ENCODE measurements around the gene SORCS3.

Gene SORCS3

GRCh38 chr10:105192146-105192545 is 551.1 kb downstream of the SORCS3 start:
- no peaks in the 10 kb centered on the region for H3K9me3 ChIP-seq (ENCODE audit: insufficient read depth, low read depth, low read length)
- H3K4me2 ChIP-seq (ENCODE audit: low read depth, low read length, poor library complexity, severe bottlenecking): no peak overlapping the region
- no peaks in the 10 kb centered on the region for H3K79me2 ChIP-seq (ENCODE audit: insufficient read depth, low read length)
- no peaks in the 10 kb centered on the region for H3K4me1 ChIP-seq (ENCODE audit: insufficient read depth, low read length, poor library complexity, severe bottlenecking)
- no peak overlapping the region for H2AFZ ChIP-seq (ENCODE audit: low read length)
- H3K9ac ChIP-seq (ENCODE audit: low read depth, low read length, poor library complexity, severe bottlenecking): no peak overlapping the region
- no peaks in the 10 kb centered on the region for H3K27me3 ChIP-seq (ENCODE audit: insufficient read depth, low read length, poor library complexity, severe bottlenecking)
- no peaks in the 10 kb centered on the region for H3K36me3 ChIP-seq (ENCODE audit: insufficient read depth, low read length)
- H3F3A ChIP-seq (ENCODE audit: low read depth): no peaks in the 10 kb centered on the region
- no peak overlapping the region for H3K4me3 ChIP-seq (ENCODE audit: low read length, poor library complexity, severe bottlenecking)
- H3K9me2 ChIP-seq (replicated peaks; ENCODE audit: low read depth, low read length): no peaks in the 10 kb centered on the region
- H4K20me1 ChIP-seq (ENCODE audit: insufficient read depth, low read length, poor library complexity, severe bottlenecking): no peaks in the 10 kb centered on the region
- TF ChIP-seq EZH2phosphoT487 (IDR thresholded peaks at IDR 0.05; ENCODE audit: borderline replicate concordance) (no peak), CTCF (conservative IDR thresholded peaks at IDR 0.05; ENCODE audit: low read length) (no peak)

- Histone ChIP-seq H3K4me3 (ENCODE audit: low read length, poor library complexity, severe bottlenecking) (no peak overlapping the region), H3K9me2 (replicated peaks; ENCODE audit: low read depth, low read length) (no peaks in the 10 kb centered on the region), H2AFZ (ENCODE audit: low read length) (no peak overlapping the region), H3K4me1 (ENCODE audit: insufficient read depth, low read length, poor library complexity, severe bottlenecking) (no peaks in the 10 kb centered on the region), H3K27me3 (ENCODE audit: insufficient read depth, low read length, poor library complexity, severe bottlenecking) (no peaks in the 10 kb centered on the region), H3K79me2 (ENCODE audit: insufficient read depth, low read length) (no peaks in the 10 kb centered on the region), H3K9me3 (ENCODE audit: insufficient read depth, low read depth, low read length) (no peaks in the 10 kb centered on the region), H3K9ac (ENCODE audit: low read depth, low read length, poor library complexity, severe bottlenecking) (no peak overlapping the region), H3K36me3 (ENCODE audit: insufficient read depth, low read length) (no peaks in the 10 kb centered on the region), H4K20me1 (ENCODE audit: insufficient read depth, low read length, poor library complexity, severe bottlenecking) (no peaks in the 10 kb centered on the region), H3K4me2 (ENCODE audit: low read depth, low read length, poor library complexity, severe bottlenecking) (no peak overlapping the region), H3F3A (ENCODE audit: low read depth) (no peaks in the 10 kb centered on the region)
- TF ChIP-seq CTCF (conservative IDR thresholded peaks at IDR 0.05; ENCODE audit: low read length): no peak
- no peak for TF ChIP-seq EZH2phosphoT487 (IDR thresholded peaks at IDR 0.05; ENCODE audit: borderline replicate concordance)
Observed at GRCh38 chr10:105192861-105193260, 551.8 kb downstream of the SORCS3 start.

GRCh38 chr10:105195831-105196230 is 554.7 kb downstream of the SORCS3 start:
- H3K4me1 ChIP-seq (ENCODE audit: insufficient read depth, low read length, poor library complexity, severe bottlenecking): no peaks in the 10 kb centered on the region
- no peaks in the 10 kb centered on the region for H3K9me2 ChIP-seq (replicated peaks; ENCODE audit: low read depth, low read length)
- H3K9ac ChIP-seq (ENCODE audit: low read depth, low read length, poor library complexity, severe bottlenecking): no peak overlapping the region
- no peaks in the 10 kb centered on the region for H3K9me3 ChIP-seq (ENCODE audit: insufficient read depth, low read depth, low read length)
- H3K4me3 ChIP-seq (ENCODE audit: low read length, poor library complexity, severe bottlenecking): no peak overlapping the region
- no peak overlapping the region for H3K4me2 ChIP-seq (ENCODE audit: low read depth, low read length, poor library complexity, severe bottlenecking)
- no peaks in the 10 kb centered on the region for H3K36me3 ChIP-seq (ENCODE audit: insufficient read depth, low read length)
- TF ChIP-seq EZH2phosphoT487 (IDR thresholded peaks at IDR 0.05; ENCODE audit: borderline replicate concordance) (no peak), CTCF (conservative IDR thresholded peaks at IDR 0.05; ENCODE audit: low read length) (no peak)
- no peaks in the 10 kb centered on the region for H3F3A ChIP-seq (ENCODE audit: low read depth)
- H3K27me3 ChIP-seq (ENCODE audit: insufficient read depth, low read length, poor library complexity, severe bottlenecking): no peaks in the 10 kb centered on the region
- H4K20me1 ChIP-seq (ENCODE audit: insufficient read depth, low read length, poor library complexity, severe bottlenecking): no peaks in the 10 kb centered on the region
- no peaks in the 10 kb centered on the region for H3K79me2 ChIP-seq (ENCODE audit: insufficient read depth, low read length)
- no peak overlapping the region for H2AFZ ChIP-seq (ENCODE audit: low read length)

Measured in Loucy (cell line).